Karpas-422 (cell line): Measurements from ENCODE around the gene CDT1. TPM values are rescaled to one million over a fixed set of nuclear protein-coding genes. Genes with fewer than 3 reads are reported as not detected.
A peak's percentile ranks its signal among the peaks of the same experiment; 100 is the strongest.

Experiments
- DNase-seq: peaks from one replicate; pipeline ENCODE4 v3.0.0-alpha.2; 2015
- H2AFZ ChIP-seq: fragments of 200-600 bp; sonication (generic); 2 replicates; pipeline ENCODE4 v1.6.1; 2014; ENCODE audit warnings: antibody characterized with exemption, low read length, mixed read lengths
- H3K27ac ChIP-seq: fragments of 200-600 bp; sonication (generic); 2 replicates; pipeline ENCODE4 v1.5.1; 2014; ENCODE audit warnings: mild to moderate bottlenecking, low read length, moderate library complexity
- H3K27me3 ChIP-seq: fragments of 200-600 bp; sonication (generic); 2 replicates; pipeline ENCODE4 v1.6.1; 2014; ENCODE audit warnings: low read length, mixed read lengths
- H3K36me3 ChIP-seq: fragments of 200-600 bp; sonication (generic); 2 replicates; pipeline ENCODE4 v1.6.1; 2014; ENCODE audit warnings: low read length, mixed read lengths; ENCODE audit not compliant: insufficient read depth
- H3K4me1 ChIP-seq: fragments of 200-600 bp; sonication (generic); 2 replicates; pipeline ENCODE4 v1.6.1; 2014; ENCODE audit warnings: mild to moderate bottlenecking, low read length, mixed read lengths
- H3K4me2 ChIP-seq: fragments of 200-600 bp; sonication (generic); 2 replicates; pipeline ENCODE4 v1.6.1; 2014; ENCODE audit warnings: low read length, low read depth, mild to moderate bottlenecking; ENCODE audit not compliant: poor library complexity, severe bottlenecking
- H3K4me3 ChIP-seq: fragments of 200-600 bp; sonication (generic); 2 replicates; pipeline ENCODE4 v1.5.1; 2014; ENCODE audit warnings: mild to moderate bottlenecking, antibody characterized with exemption, low read length, mixed read lengths
- H3K79me2 ChIP-seq: fragments of 200-600 bp; sonication (generic); 2 replicates; pipeline ENCODE4 v1.6.1; 2014; ENCODE audit warnings: mild to moderate bottlenecking, low read length, mixed read lengths
- H3K9ac ChIP-seq: fragments of 200-600 bp; sonication (generic); 2 replicates; pipeline ENCODE4 v1.6.0; 2014; ENCODE audit warnings: low read length
- H3K9me2 ChIP-seq: fragments of 200-600 bp; sonication (generic), shearing (Covaris generic); replicated peaks from 2 replicates; pipeline ENCODE4 v1.6.0; 2014; ENCODE audit warnings: mild to moderate bottlenecking, low read length, moderate library complexity; ENCODE audit not compliant: insufficient read depth
- H3K9me3 ChIP-seq: fragments of 300-700, 200-600 bp; sonication (generic); 2 replicates; pipeline ENCODE4 v1.6.1; 2014; ENCODE audit warnings: low read length, mixed read lengths
- H4K20me1 ChIP-seq: fragments of 200-600 bp; sonication (generic); 2 replicates; pipeline ENCODE4 v1.6.1; 2014; ENCODE audit warnings: mild to moderate bottlenecking, antibody characterized with exemption, low read length, low read depth; ENCODE audit not compliant: insufficient read depth
- total RNA-seq: library from RNA; depleted of rRNA; stranded (reverse); fragments of >200 nt; shearing (Covaris generic); gene quantifications from 2 replicates; pipeline ENCODE4 v1.2.3, GENCODE V29; 2014; ENCODE audit warnings: low replicate concordance

The CDT1 gene
- total RNA-seq, 1 experiment from 2014 or later, result 20.4 TPM

DNA sequence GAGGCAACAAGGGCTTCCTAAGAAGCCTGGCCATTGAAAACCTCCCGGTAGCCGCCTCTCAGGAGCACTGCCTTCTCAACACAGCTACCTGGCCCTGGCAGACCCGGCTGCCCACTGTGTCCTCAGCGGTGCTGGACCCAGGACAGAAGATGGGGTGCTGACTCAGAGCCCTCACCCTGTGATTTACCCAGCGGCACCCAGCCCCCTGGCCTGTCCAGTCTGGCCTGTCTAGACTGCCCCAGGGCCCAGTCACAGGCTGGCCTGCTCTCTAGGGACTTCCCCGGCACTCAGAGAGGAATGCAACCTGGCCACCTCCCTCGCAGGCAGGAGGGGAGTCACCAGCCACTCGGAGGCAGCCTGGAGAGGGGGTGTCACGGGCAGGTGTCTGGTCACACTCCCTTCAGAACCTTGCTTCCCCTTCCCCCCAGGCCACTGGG lies 38.7 kb upstream of the CDT1 start:
- Histone ChIP-seq H2AFZ (no peak overlapping the region), H3K9me3 (no peaks in the 10 kb centered on the region), H4K20me1 (no peaks in the 10 kb centered on the region), H3K9ac (no peak overlapping the region), H3K4me3 (no peak overlapping the region), H3K36me3 (no peaks in the 10 kb centered on the region), H3K4me1 (peaks cover 3% of the 10 kb centered on the region), H3K27ac (no peak overlapping the region), H3K27me3 (no peaks in the 10 kb centered on the region), H3K9me2 (no peaks in the 10 kb centered on the region), H3K79me2 (no peaks in the 10 kb centered on the region), H3K4me2 (no peak overlapping the region)
- no peak for DNase-seq

DNA sequence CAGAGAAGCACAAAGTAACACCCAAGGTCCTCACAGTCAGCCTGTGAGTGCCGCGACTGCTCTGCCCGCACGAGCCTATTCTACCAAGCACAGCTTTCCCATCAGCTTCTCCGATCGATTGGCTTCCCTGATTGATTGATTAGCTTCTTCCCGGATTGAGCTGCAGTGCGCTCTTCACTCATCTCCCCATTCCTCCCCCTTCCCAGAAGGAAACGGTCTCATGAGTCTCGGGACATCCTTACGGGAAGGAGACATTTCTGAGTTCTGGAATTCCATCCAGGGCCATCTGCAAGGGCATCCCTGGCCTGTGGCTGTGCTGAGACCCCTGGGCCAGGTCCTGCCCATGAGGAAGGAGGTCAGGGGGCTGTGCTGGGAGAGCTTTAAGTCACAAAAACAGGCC lies 36.6 kb upstream of the CDT1 start:
- no peaks in the 10 kb centered on the region for H3K9me3 ChIP-seq
- H3K4me3 ChIP-seq, result no peak overlapping the region
- H3K4me2 ChIP-seq, result no peak overlapping the region
- DNase-seq, result no peak
- no peaks in the 10 kb centered on the region for H3K36me3 ChIP-seq
- H3K27me3 ChIP-seq, result no peaks in the 10 kb centered on the region
- H3K79me2 ChIP-seq, result no peaks in the 10 kb centered on the region
- no peak overlapping the region for H3K27ac ChIP-seq
- H3K9me2 ChIP-seq, result no peaks in the 10 kb centered on the region
- 0 out of 2 replicates have a peak, but pooled peaks cover 5% of the 10 kb centered on the region for H4K20me1 ChIP-seq
- H3K4me1 ChIP-seq, result peaks cover 12% of the 10 kb centered on the region
- H3K9ac ChIP-seq, result no peak overlapping the region
- H2AFZ ChIP-seq, result no peak overlapping the region

DNA sequence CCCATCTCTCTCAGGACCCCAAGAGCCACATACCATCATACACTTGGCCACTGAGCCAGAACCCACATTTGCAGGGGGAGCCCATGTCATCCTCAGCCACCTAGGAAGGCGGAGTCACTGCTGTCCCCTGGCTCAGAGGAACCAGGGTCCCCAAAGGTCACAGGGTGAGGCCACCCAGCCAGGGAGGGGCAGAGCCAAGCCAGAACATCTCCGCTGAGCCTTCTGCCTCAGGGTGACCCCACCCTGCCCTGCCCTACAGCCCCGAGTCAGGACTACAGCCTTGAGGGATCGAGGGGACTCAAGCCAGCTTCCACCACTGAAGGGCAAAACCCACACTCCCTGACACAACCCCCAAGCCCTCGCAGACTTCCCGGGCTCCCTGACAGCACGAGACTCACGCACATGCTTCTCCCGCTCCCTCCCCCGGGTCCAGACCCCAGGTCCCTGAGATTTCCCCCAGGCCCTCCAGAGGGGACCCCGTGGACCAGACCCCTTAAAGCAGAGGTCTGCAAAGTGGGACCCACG lies 36.0 kb upstream of the CDT1 start:
- H3K4me1 ChIP-seq, result peaks cover 12% of the 10 kb centered on the region
- DNase-seq, result no peak
- no peak overlapping the region for H2AFZ ChIP-seq
- no peak overlapping the region for H3K27ac ChIP-seq
- no peak overlapping the region for H3K4me3 ChIP-seq
- H3K36me3 ChIP-seq, result no peaks in the 10 kb centered on the region
- H3K79me2 ChIP-seq, result no peaks in the 10 kb centered on the region
- no peak overlapping the region for H3K9ac ChIP-seq
- no peak overlapping the region for H3K4me2 ChIP-seq
- H3K9me3 ChIP-seq, result no peaks in the 10 kb centered on the region
- H4K20me1 ChIP-seq, result 0 out of 2 replicates have a peak, but pooled peaks cover 5% of the 10 kb centered on the region
- no peaks in the 10 kb centered on the region for H3K9me2 ChIP-seq
- H3K27me3 ChIP-seq, result no peaks in the 10 kb centered on the region

DNA sequence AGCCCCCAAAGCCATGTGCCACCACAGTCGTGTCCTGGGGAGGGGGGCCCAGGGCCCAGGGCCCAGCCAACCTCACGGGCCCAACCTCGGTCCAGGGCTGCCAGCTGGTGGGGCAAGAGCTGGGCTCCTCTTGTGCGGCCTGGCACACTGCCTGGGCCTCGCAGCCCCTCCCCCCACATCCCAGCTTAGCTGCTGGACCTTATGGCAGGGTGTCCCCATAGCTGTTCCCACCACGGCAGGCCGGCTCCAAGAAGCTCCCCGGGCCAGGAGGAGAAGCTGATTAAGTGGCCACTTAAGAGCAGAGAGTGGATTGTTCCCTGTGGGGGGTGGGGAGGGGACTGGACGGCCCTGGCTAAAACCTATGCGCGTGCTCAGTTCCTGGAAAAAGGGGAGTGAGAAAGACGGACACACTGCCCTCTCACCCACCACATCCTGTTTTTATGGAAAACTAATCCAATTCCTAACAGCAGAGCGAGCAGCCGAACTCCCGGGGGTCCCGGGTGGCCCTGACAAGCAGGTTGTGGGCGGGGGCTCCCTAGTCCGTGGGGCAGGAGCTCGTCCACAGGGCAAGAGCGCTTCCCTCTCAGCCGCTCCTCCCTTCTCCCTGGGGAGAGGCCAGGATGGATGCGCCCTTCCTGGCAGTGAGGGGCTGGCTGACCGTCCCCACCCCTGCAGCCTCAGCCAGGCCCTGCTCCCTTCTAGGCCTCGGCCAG lies 35.4 kb upstream of the CDT1 start:
- no peaks in the 10 kb centered on the region for H3K27me3 ChIP-seq
- H3K27ac ChIP-seq, result no peak overlapping the region
- H3K4me1 ChIP-seq, result peaks cover 12% of the 10 kb centered on the region
- no peak overlapping the region for H3K9ac ChIP-seq
- 0 out of 2 replicates have a peak, but pooled peaks cover 5% of the 10 kb centered on the region for H4K20me1 ChIP-seq
- no peak for DNase-seq
- no peaks in the 10 kb centered on the region for H3K9me3 ChIP-seq
- H3K4me3 ChIP-seq, result no peak overlapping the region
- H3K4me2 ChIP-seq, result no peak overlapping the region
- H3K36me3 ChIP-seq, result no peaks in the 10 kb centered on the region
- H3K79me2 ChIP-seq, result no peaks in the 10 kb centered on the region
- no peaks in the 10 kb centered on the region for H3K9me2 ChIP-seq
- H2AFZ ChIP-seq, result no peak overlapping the region

GRCh38 chr16:88769617-88770460 lies 33.8 kb upstream of the CDT1 start:
- peak; percentile 91 for DNase-seq
- H3K9me3 ChIP-seq, result no peaks in the 10 kb centered on the region
- no peaks in the 10 kb centered on the region for H3K9me2 ChIP-seq
- H2AFZ ChIP-seq, result no peak overlapping the region
- peak overlapping the region; percentile 42 for H3K4me2 ChIP-seq
- no peak overlapping the region for H3K27ac ChIP-seq
- no peaks in the 10 kb centered on the region for H3K27me3 ChIP-seq
- H4K20me1 ChIP-seq, result 0 out of 2 replicates have a peak, but pooled peaks cover 5% of the 10 kb centered on the region
- H3K4me3 ChIP-seq, result no peak overlapping the region
- H3K36me3 ChIP-seq, result no peaks in the 10 kb centered on the region
- H3K4me1 ChIP-seq, result peaks cover 12% of the 10 kb centered on the region
- no peaks in the 10 kb centered on the region for H3K79me2 ChIP-seq
- no peak overlapping the region for H3K9ac ChIP-seq

GRCh38 chr16:88770461-88771293 lies 32.9 kb upstream of the CDT1 start:
- peaks cover 12% of the 10 kb centered on the region for H3K4me1 ChIP-seq
- H3K27me3 ChIP-seq, result no peaks in the 10 kb centered on the region
- no peaks in the 10 kb centered on the region for H3K9me2 ChIP-seq
- H4K20me1 ChIP-seq, result 0 out of 2 replicates have a peak, but pooled peaks cover 5% of the 10 kb centered on the region
- H3K36me3 ChIP-seq, result no peaks in the 10 kb centered on the region
- no peak overlapping the region for H3K4me3 ChIP-seq
- H3K9ac ChIP-seq, result no peak overlapping the region
- no peak overlapping the region for H2AFZ ChIP-seq
- no peaks in the 10 kb centered on the region for H3K9me3 ChIP-seq
- H3K79me2 ChIP-seq, result no peaks in the 10 kb centered on the region
- DNase-seq, result peak; percentile 76
- peak overlapping the region; percentile 42 for H3K4me2 ChIP-seq
- H3K27ac ChIP-seq, result no peak overlapping the region

DNA sequence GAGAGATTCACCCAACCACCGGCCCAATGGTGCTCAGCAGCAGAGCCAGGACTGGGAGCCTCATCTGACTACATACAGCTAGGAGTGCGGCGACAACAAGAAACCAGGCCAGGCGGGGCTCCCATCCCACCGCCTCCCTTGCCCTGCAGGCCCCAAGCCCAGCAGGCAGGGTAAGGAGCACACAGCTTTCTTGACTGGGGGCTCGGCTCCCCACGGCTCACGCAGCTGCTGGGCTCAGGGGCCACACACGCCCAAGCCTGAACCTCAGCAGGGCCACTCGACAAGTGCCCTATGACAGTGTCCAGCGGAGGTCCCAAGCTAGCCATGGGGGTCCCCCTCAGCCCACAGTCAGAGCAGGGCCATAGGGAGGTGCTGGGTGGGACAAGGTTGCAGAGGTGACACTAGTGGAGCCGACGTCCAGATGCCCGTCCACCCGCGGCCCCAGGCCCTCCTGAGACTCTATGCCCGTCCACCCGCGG lies 32.3 kb upstream of the CDT1 start:
- Histone ChIP-seq H3K4me3 (no peak overlapping the region), H3K36me3 (no peaks in the 10 kb centered on the region), H3K27me3 (no peaks in the 10 kb centered on the region), H3K9ac (no peak overlapping the region), H4K20me1 (0 out of 2 replicates have a peak, but pooled peaks cover 5% of the 10 kb centered on the region), H3K79me2 (no peaks in the 10 kb centered on the region), H3K4me1 (peaks cover 12% of the 10 kb centered on the region), H3K4me2 (no peak overlapping the region), H3K9me2 (no peaks in the 10 kb centered on the region), H3K9me3 (no peaks in the 10 kb centered on the region), H2AFZ (no peak overlapping the region), H3K27ac (no peak overlapping the region)
- DNase-seq, result no peak
